Subcutaneous abdominal adipose tissue (tissue), 5 donors: ENCODE data around the gene SLC26A5.

ENCODE experiments used
- H3K27ac ChIP-seq: one replicate; pipeline ENCODE4 v1.7.0; 2013; ENCODE audit warnings: low read depth, mild to moderate bottlenecking, inconsistent platforms, low read length, moderate library complexity
- H3K27me3 ChIP-seq, 5 donors: one replicate each; pipeline ENCODE4 v1.7.0; 2013; ENCODE audit warnings: low read length in 5 of 5, inconsistent platforms in 1 of 5; ENCODE audit not compliant: control insufficient read depth in 5 of 5, insufficient read depth in 4 of 5
- H3K36me3 ChIP-seq, 5 donors: one replicate each; pipeline ENCODE4 v1.7.0; 2013; ENCODE audit warnings: low read length in 5 of 5; ENCODE audit not compliant: control insufficient read depth in 5 of 5, insufficient read depth in 5 of 5
- H3K4me1 ChIP-seq, 5 donors: one replicate each; pipeline ENCODE4 v1.7.0; 2013; ENCODE audit warnings: low read length in 5 of 5, mild to moderate bottlenecking in 3 of 5, moderate library complexity in 1 of 5; ENCODE audit not compliant: control insufficient read depth in 5 of 5, insufficient read depth in 5 of 5
- H3K4me3 ChIP-seq, 5 donors: one replicate each; pipeline ENCODE4 v1.7.0; 2013; ENCODE audit warnings: low read length in 5 of 5, low read depth in 1 of 5
- H3K9ac ChIP-seq, 5 donors: one replicate each; pipeline ENCODE4 v1.7.0; 2013; ENCODE audit warnings: low read length in 5 of 5, mild to moderate bottlenecking in 4 of 5, moderate library complexity in 3 of 5
- H3K9me3 ChIP-seq, 5 donors: one replicate each; pipeline ENCODE4 v1.7.0; 2013; ENCODE audit warnings: low read length in 5 of 5; ENCODE audit not compliant: control insufficient read depth in 5 of 5
- donor health status: healthy.
- donor health status: healthy.
- donor health status: healthy.
- donor health status: healthy.
- donor health status: healthy.

Gene SLC26A5

DNA sequence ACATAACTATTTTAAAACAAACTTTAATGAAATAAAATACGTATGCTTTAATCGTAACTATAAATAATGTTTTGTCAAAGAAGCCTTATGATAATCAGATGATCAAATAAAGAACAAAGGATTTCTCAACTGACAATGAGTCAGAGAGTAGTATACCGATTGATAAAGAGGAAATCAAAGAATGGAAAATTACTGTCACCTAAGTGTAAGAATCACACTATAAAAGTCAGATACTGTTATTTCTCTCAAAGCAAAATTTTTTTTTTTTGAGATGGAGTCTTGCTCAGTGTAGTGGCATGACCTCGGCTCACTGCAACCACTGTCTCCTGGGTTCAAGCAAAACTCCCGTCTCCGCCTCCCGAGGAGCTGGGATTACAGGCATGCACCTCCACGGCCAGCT is 120.3 kb downstream of the SLC26A5 start:
- Histone ChIP-seq H3K27ac (no peak overlapping the region), H3K4me1 (no peaks in the 10 kb centered on the region), H3K36me3 (peaks cover 43 to 60% (median 55%) of the 10 kb centered on the region in 5 donors), H3K9ac (no peak overlapping the region), H3K9me3 (no peaks in the 10 kb centered on the region), H3K4me3 (no peak overlapping the region), H3K27me3 (no peaks in the 10 kb centered on the region)
